Muscle of arm (tissue), 12 donors: Measurements from ENCODE around the gene STK24. TPM values are rescaled to one million over a fixed set of nuclear protein-coding genes. Genes with fewer than 3 reads are reported as not detected.
A peak's percentile ranks its signal among the peaks of the same experiment; 100 is the strongest.

Experiments
- DNase-seq: peaks from one replicate; pipeline ENCODE4 v3.0.0-alpha.2; 2013
- polyA plus RNA-seq, 12 donors: library from polyadenylated mRNA; unstranded; fragments of 120-200 nt; gene quantifications; one replicate each; pipeline ENCODE4 v1.2.1, GENCODE V29; 2013; ENCODE audit not compliant: insufficient read length in 12 of 12

Gene STK24
- polyA plus RNA-seq, 12 donors: 41.5 to 115 (median 46.2) TPM; not detected in 1

GRCh38 chr13:98411617-98412265 lies 165.2 kb downstream of the STK24 start:
- peak; percentile 39 for DNase-seq

GRCh38 chr13:98411013-98411412 lies 165.9 kb downstream of the STK24 start:
- DNase-seq: no peak

GRCh38 chr13:98410612-98411011 lies 166.3 kb downstream of the STK24 start:
- no peak for DNase-seq

- no peak for DNase-seq
These were observed 167.6 kb downstream of the STK24 start for GRCh38 chr13:98409281-98409680.

- DNase-seq: no peak
These were observed 169.3 kb downstream of the STK24 start for GRCh38 chr13:98407575-98407974.

GRCh38 chr13:98406971-98407370 lies 169.9 kb downstream of the STK24 start:
- DNase-seq: no peak

GRCh38 chr13:98406427-98406826 lies 170.5 kb downstream of the STK24 start:
- DNase-seq: no peak

- DNase-seq: no peak
These were observed 171.1 kb downstream of the STK24 start for GRCh38 chr13:98405690-98406344.

GRCh38 chr13:98405107-98405571 lies 171.8 kb downstream of the STK24 start:
- DNase-seq: no peak

- DNase-seq: no peak
These were observed 173.8 kb downstream of the STK24 start for GRCh38 chr13:98403076-98403475.

GRCh38 chr13:98401934-98402333 lies 175.0 kb downstream of the STK24 start:
- no peak for DNase-seq

- no peak for DNase-seq
These were observed 177.2 kb downstream of the STK24 start for GRCh38 chr13:98399756-98400155.

- no peak for DNase-seq
These were observed 178.3 kb downstream of the STK24 start for GRCh38 chr13:98398581-98398980.

- no peak for DNase-seq
These were observed 179.0 kb downstream of the STK24 start for GRCh38 chr13:98397861-98398260.

GRCh38 chr13:98397221-98397620 lies 179.7 kb downstream of the STK24 start:
- DNase-seq: no peak

GRCh38 chr13:98396071-98396710 lies 180.7 kb downstream of the STK24 start:
- no peak for DNase-seq

Other genes with a start within 250 kb of the STK24 start
- gene SLC15A1, start 175.6 kb upstream of the STK24 start, polyA plus RNA-seq: 10 to 100 TPM in 1 of 12 donors, 1 to 10 TPM in 1, under 1 TPM in 7, not detected in 3; 0.05 to 31.5 (median 0.16) TPM